Gastrocnemius medialis (tissue), 4 donors: Measurements from ENCODE around the gene CWF19L2. TPM values are rescaled to one million over a fixed set of nuclear protein-coding genes. Genes with fewer than 3 reads are reported as not detected.

Experiments
- ATAC-seq, 2 donors: fragments of 150-250 bp; one replicate each; pipeline ENCODE4 v1.9.1; 2016
- DNase-seq, 2 donors: peaks; one replicate each; pipeline ENCODE4 v3.0.0-alpha.2; 2019
- H3K27ac ChIP-seq, 4 donors: fragments of 200-600 bp; sonication (generic); 1 replicate in 1 of 4; 2 replicates in 3 of 4; pipeline ENCODE4 v1.5.1; 2016 to 2018; ENCODE audit warnings: mild to moderate bottlenecking in 2 of 4, moderate library complexity in 1 of 4
- H3K27me3 ChIP-seq, 3 donors: fragments of 200-600 bp; sonication (generic) in 2 of 3; 1 replicate in 1 of 3; 2 replicates in 2 of 3; pipeline versions ENCODE4 v1.5.1 to v1.6.0; 2016 to 2019; ENCODE audit warnings: mild to moderate bottlenecking in 1 of 3, moderate library complexity in 1 of 3
- H3K36me3 ChIP-seq, 2 donors: fragments of 200-600 bp; sonication (generic) in 1 of 2; one replicate each; pipeline ENCODE4 v1.5.1; 2017 to 2018
- H3K4me1 ChIP-seq, 2 donors: fragments of 200-600 bp; sonication (generic) in 1 of 2; one replicate each; pipeline ENCODE4 v1.5.1; 2016 to 2017; ENCODE audit warnings: mild to moderate bottlenecking in 2 of 2
- H3K4me3 ChIP-seq, 4 donors: fragments of 200-600 bp; sonication (generic) in 3 of 4; 1 replicate in 1 of 4; 2 replicates in 3 of 4; pipeline ENCODE4 v1.5.1; 2016 to 2019; ENCODE audit warnings: mild to moderate bottlenecking in 2 of 4
- H3K9me3 ChIP-seq, 3 donors: fragments of 200-600 bp; sonication (generic) in 2 of 3; 1 replicate in 1 of 3; 2 replicates in 2 of 3; pipeline ENCODE4 v1.5.1; 2016 to 2019
- POLR2A ChIP-seq, 2 donors: fragments of 450-650 bp; IDR thresholded peaks; one replicate each; pipeline ENCODE4 v1.6.1; 2017; ENCODE audit warnings: antibody characterized with exemption in 2 of 2, mild to moderate bottlenecking in 2 of 2, moderate library complexity in 2 of 2
- in situ Hi-C, 4 donors: fragments of 200-750 bp; cut with MboI; loops; one replicate each; pipeline versions ENCODE4 v1.15.0 to v1.8.0; 2017; ENCODE audit warnings: low sequenced_read_pairs in 4 of 4
- intact Hi-C: fragments of 100-400 bp; cut with DNase I; formaldehyde crosslinking; loops from one replicate; pipeline ENCODE4 v1.15.1; 2023; ENCODE audit warnings: low total_unique reads
- total RNA-seq, 4 donors: library from RNA; depleted of rRNA; stranded (reverse); fragments of >200 nt; gene quantifications; one replicate each; pipeline versions ENCODE4 v1.1.0 to v1.2.3, GENCODE V29; 2016
- TF ChIP-seq, protein P1 (sequence below), 5 experiments: fragments of 450-650 bp in 3 of 5; fragments of 200-600 bp in 2 of 5; sonication (generic) in 2 of 5; IDR thresholded peaks in 4 of 5; conservative IDR thresholded peaks in 1 of 5; 1 replicate in 4 of 5; 2 replicates in 1 of 5; pipeline ENCODE4 v1.5.1; 2016 to 2019; ENCODE audit warnings: antibody characterized with exemption in 5 of 5, mild to moderate bottlenecking in 3 of 5, moderate library complexity in 3 of 5

The CWF19L2 gene
- total RNA-seq, 4 donors from 2014 or later = 6.5 to 17.4 (median 9.8) TPM

DNA sequence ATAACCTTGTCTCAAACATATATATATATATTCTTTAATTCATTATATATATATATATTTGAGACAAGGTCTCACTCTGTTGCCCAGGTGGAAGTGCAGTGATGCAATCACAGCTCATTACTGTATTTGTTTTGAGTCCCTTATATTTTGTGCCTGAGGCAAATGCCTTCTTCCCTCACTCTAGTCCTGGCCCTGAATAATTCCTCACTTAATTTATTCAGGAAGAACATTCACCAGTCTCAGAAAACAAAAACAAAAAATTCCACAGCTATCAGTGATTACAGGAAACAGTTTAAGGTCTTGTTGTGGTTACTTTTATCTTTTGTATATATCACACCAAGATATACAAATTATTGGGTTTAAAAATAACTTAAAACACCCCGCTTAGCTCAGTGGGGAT is 155.7 kb downstream of the CWF19L2 start:
- Histone ChIP-seq H3K4me1 (no peaks in the 10 kb centered on the region), H3K36me3 (peaks cover 4 to 22% of the 10 kb centered on the region in 2 donors), H3K27ac (no peak overlapping the region), H3K9me3 (no peaks in the 10 kb centered on the region), H3K27me3 (no peaks in the 10 kb centered on the region), H3K4me3 (no peak overlapping the region)
- TF ChIP-seq POLR2A (IDR thresholded peaks at IDR 0.05) = no peak
- TF ChIP-seq, protein P1, sequence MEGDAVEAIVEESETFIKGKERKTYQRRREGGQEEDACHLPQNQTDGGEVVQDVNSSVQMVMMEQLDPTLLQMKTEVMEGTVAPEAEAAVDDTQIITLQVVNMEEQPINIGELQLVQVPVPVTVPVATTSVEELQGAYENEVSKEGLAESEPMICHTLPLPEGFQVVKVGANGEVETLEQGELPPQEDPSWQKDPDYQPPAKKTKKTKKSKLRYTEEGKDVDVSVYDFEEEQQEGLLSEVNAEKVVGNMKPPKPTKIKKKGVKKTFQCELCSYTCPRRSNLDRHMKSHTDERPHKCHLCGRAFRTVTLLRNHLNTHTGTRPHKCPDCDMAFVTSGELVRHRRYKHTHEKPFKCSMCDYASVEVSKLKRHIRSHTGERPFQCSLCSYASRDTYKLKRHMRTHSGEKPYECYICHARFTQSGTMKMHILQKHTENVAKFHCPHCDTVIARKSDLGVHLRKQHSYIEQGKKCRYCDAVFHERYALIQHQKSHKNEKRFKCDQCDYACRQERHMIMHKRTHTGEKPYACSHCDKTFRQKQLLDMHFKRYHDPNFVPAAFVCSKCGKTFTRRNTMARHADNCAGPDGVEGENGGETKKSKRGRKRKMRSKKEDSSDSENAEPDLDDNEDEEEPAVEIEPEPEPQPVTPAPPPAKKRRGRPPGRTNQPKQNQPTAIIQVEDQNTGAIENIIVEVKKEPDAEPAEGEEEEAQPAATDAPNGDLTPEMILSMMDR (IDR thresholded peaks at IDR 0.05 in 4 of 5, conservative IDR thresholded peaks at IDR 0.05 in 1 of 5) = no peak
- in situ Hi-C loops (no loop called here), intact Hi-C loops (no loop called here)
- ATAC-seq (no peak), DNase-seq (no peak)

DNA sequence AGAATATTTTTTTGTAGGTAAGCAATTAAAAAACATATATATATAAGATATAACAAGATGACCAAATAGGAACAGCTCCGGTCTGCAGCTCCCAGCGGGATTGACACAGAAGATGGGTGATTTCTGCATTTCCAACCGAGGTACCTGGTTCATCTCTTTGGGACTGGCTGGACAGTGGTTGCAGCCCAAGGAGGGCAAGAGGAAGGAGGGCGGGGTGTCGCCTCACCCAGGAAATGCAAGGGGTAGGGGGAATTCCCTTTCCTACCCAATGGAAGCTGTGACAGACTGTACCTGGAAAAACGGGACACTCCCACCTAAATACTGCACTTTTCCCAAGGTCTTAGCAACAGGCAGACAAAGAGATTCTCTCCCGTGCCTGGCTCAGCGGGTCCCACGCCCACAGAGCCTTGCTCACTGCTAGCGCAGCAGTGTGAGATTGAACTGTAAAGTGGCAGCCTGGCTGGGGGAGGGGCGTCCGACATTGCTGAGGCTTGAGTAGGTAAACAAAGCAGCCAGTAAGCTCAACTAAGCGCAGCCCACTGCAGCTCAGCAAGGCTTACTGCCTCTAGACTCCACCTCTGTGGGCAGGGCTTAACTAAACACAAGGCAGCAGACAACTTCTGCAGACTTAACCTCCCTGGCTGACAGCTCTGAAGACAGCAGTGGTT is 163.8 kb downstream of the CWF19L2 start:
- in situ Hi-C loops (no loop called here), intact Hi-C loops (no loop called here)
- Histone ChIP-seq H3K27ac (no peak overlapping the region), H3K27me3 (no peaks in the 10 kb centered on the region), H3K4me3 (no peak overlapping the region), H3K4me1 (no peaks in the 10 kb centered on the region), H3K9me3 (no peaks in the 10 kb centered on the region), H3K36me3 (peaks cover 0 to 13% of the 10 kb centered on the region in 2 donors)
- TF ChIP-seq, protein P1 (IDR thresholded peaks at IDR 0.05 in 4 of 5, conservative IDR thresholded peaks at IDR 0.05 in 1 of 5) = no peak
- TF ChIP-seq POLR2A (IDR thresholded peaks at IDR 0.05) = no peak
- ATAC-seq = no peak
- DNase-seq = no peak

DNA sequence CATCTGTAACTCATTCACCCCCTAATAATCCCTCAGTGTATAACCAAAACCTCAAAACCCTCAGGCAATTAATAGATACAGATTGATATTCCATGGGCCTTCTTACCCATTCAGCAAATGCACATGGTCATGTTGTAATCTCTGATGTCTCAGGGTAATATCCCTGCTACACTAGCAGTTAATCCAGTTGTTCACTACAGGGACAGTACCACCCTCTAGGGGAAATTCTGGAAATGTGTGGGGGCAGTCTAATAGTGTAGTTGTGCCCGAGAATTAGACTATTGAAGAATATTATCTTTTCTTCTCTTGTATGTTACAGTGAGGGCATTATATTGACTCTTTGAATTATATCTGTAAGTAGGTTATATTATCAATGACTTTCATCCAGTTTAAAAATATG is 175.4 kb downstream of the CWF19L2 start:
- Histone ChIP-seq H3K27ac (no peak overlapping the region), H3K27me3 (no peaks in the 10 kb centered on the region), H3K36me3 (no peaks in the 10 kb centered on the region), H3K4me3 (no peak overlapping the region), H3K4me1 (no peaks in the 10 kb centered on the region), H3K9me3 (no peaks in the 10 kb centered on the region)
- TF ChIP-seq, protein P1 (IDR thresholded peaks at IDR 0.05 in 4 of 5, conservative IDR thresholded peaks at IDR 0.05 in 1 of 5) = no peak
- no peak for TF ChIP-seq POLR2A (IDR thresholded peaks at IDR 0.05)
- DNase-seq = no peak
- in situ Hi-C loops = no loop called here
- intact Hi-C loops = no loop called here
- ATAC-seq = no peak

Other genes starting within 250 kb of the CWF19L2 start
- 1 to 10 TPM; 5.4 to 8.1 (median 6.6) TPM for gene ALKBH8, start 107.9 kb upstream of the CWF19L2 start, total RNA-seq
- gene ELMOD1, start 133.3 kb upstream of the CWF19L2 start, total RNA-seq = 1 to 10 TPM in 3 of 4 donors, under 1 TPM in 1; 0.70 to 3.7 (median 1.6) TPM